SK-N-MC (cell line): ENCODE data around the gene CELSR1.

ENCODE experiments used
- EZH2 ChIP-seq: fragments of 200-600 bp; sonication (generic); IDR thresholded peaks from one replicate; pipeline ENCODE4 v1.6.1; 2017; ENCODE audit warnings: antibody characterized with exemption
- FOXP2 ChIP-seq: optimal IDR thresholded peaks from 2 replicates; pipeline ENCODE3; 2011; ENCODE audit warnings: mild to moderate bottlenecking, moderate library complexity; ENCODE audit not compliant: insufficient read depth; ENCODE audit errors: extremely low read length, control extremely low read depth
- POLR2AphosphoS5 ChIP-seq: IDR thresholded peaks from 2 replicates; pipeline ENCODE4 v1.6.1; 2012; ENCODE audit warnings: mild to moderate bottlenecking, low read depth, low read length, borderline replicate concordance

GRCh38 chr22:46551996-46552395 lies 14.6 kb upstream of the CELSR1 start:
- TF ChIP-seq POLR2AphosphoS5, result no peak
- no peak for TF ChIP-seq EZH2
- no peak for TF ChIP-seq FOXP2
